ENCODE results near the gene ARMH2. TPM values are rescaled to one million over a fixed set of nuclear protein-coding genes. Genes with fewer than 3 reads are reported as not detected.

The ARMH2 gene
- total RNA-seq (2013) = 0.77 TPM
- polyA plus RNA-seq = under 1 TPM in 2 of 3 donors, not detected in 1; 0.34 to 0.71 TPM
- not detected in 2 replicates for polyA minus RNA-seq
- total RNA-seq = 0 to 0.18 (median 0.07) reads per million in 11 experiments

DNA sequence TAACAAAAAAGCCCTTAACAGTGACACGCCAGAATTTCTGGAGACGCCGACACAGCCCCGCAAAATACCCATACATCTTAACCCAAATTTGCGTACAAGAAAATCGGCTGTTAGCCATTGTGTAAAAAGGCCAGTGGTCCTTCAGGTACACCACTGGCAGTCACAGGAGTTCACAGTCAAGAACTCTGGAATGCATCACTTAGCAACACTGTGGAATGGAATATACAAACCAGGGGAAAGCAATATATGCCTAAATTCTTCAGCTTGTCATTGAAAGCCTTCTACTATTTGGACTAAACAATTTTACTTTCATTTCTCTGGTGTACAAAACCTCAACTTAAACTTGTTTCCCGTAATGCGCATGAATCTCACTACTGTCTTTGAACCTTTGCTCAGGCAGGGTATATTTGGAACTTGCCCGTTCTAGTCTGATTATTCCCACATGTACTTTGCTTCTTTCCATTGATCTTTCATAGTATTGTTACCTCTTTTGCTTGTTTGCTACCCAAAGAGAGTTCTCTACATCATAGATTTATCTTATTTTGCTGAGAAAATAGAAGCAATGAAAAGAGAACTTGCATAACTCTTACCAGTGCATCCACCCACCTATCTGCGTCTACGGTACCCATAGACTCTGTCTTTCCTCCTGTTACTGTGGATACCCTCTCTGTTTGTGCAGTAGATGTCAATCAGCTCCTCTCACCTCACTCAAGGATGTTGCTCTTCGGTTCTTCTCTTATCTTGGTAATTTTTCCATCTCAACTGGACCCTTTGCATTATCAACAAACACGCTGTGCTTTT lies at the start of gene ARMH2:
Gene ARMH2, minus strand, starts transcription at position 178 of the 801 bp plus-strand sequence. Its CDS starts 60 bp downstream, at position 118.
- WGBS (ENCODE audit: insufficient coverage) = 97% methylated on average over 11 of the region's 13 CpGs
- no peak within 1 kb of the TSS for H3K4me2 ChIP-seq (replicated peaks; ENCODE audit: extremely low read depth, low read length, poor library complexity, severe bottlenecking)
- no peak within 1 kb of the TSS for H3K4me3 Mint-ChIP-seq

DNA sequence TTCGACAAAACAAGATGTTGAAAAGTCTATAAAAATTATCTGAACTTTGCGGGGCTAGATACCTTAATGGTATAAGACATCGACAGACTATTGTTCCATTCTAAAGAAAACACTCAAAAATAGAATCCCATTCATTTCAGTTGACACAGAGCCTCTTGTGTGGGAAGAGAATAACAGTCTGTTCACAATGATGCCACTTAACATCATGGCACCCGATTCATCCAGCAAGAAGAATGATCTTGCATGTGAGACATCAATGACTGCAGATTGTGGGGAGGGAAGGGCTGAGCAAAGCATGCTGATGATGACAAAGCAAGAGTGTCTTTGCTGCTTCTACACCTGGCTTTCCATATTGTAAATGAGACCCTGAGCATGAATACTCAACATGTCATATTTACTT lies 49.7 kb upstream of the ARMH2 start:
- H3K27me3 Mint-ChIP-seq (ENCODE audit: low read depth in 3 of 3) = no peaks in the 10 kb centered on the region
- TF ChIP-seq, protein P1, sequence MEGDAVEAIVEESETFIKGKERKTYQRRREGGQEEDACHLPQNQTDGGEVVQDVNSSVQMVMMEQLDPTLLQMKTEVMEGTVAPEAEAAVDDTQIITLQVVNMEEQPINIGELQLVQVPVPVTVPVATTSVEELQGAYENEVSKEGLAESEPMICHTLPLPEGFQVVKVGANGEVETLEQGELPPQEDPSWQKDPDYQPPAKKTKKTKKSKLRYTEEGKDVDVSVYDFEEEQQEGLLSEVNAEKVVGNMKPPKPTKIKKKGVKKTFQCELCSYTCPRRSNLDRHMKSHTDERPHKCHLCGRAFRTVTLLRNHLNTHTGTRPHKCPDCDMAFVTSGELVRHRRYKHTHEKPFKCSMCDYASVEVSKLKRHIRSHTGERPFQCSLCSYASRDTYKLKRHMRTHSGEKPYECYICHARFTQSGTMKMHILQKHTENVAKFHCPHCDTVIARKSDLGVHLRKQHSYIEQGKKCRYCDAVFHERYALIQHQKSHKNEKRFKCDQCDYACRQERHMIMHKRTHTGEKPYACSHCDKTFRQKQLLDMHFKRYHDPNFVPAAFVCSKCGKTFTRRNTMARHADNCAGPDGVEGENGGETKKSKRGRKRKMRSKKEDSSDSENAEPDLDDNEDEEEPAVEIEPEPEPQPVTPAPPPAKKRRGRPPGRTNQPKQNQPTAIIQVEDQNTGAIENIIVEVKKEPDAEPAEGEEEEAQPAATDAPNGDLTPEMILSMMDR (IDR thresholded peaks at IDR 0.05) = no peak
- no CpG with 5 or more reads among the region's 4 CpGs for WGBS (ENCODE audit: insufficient coverage)
- Histone ChIP-seq H2AFZ (ENCODE audit: insufficient read depth, low read depth, low read length, poor library complexity, severe bottlenecking) (no peak overlapping the region), H3K27ac (ENCODE audit: low read depth in 1 of 2, low read length in 2 of 2) (no peak overlapping the region), H3K4me3 (replicated peaks in 1 of 3; ENCODE audit: low read depth in 2 of 3, low read length in 3 of 3) (no peak overlapping the region), H3K9ac (ENCODE audit: insufficient read depth, low read length, poor library complexity, severe bottlenecking) (no peak overlapping the region), H3K36me3 (replicated peaks in 1 of 2; ENCODE audit: control insufficient read depth in 1 of 2, insufficient read depth in 2 of 2, low read length in 2 of 2) (peaks cover 96 to 98% of the 10 kb centered on the region in 2 donors), H3K9me3 (replicated peaks in 1 of 2; ENCODE audit: control insufficient read depth in 1 of 2, insufficient read depth in 1 of 2, low read length in 2 of 2) (no peaks in the 10 kb centered on the region), H3K27me3 (ENCODE audit: control insufficient read depth in 2 of 2, insufficient read depth in 2 of 2, low read length in 2 of 2) (no peaks in the 10 kb centered on the region), H3K4me2 (replicated peaks; ENCODE audit: extremely low read depth, low read length, poor library complexity, severe bottlenecking) (no peak overlapping the region), H3K79me2 (ENCODE audit: insufficient read depth, low read length) (peaks cover under 1% of the 10 kb centered on the region), H4K20me1 (ENCODE audit: insufficient read depth, low read length) (peaks cover 96% of the 10 kb centered on the region), H3K4me1 (ENCODE audit: control insufficient read depth in 1 of 2, insufficient read depth in 2 of 2, low read length in 2 of 2) (no peaks in the 10 kb centered on the region)
- peaks cover 0 to 2% (median 0%) of the 10 kb centered on the region in 7 donors for H3K9me3 Mint-ChIP-seq
- H3K4me3 Mint-ChIP-seq = no peak overlapping the region
- intact Hi-C loops (cut with micrococcal nuclease) = no loop called here
- peaks cover 3% of the 10 kb centered on the region for H3K4me1 Mint-ChIP-seq
- no peak overlapping the region for H3K27ac Mint-ChIP-seq
- DNase-seq = no peak
- H3K36me3 Mint-ChIP-seq = peaks cover 95 to 100% of the 10 kb centered on the region in 2 donors

More for the DNA sequence above, at the start of gene ARMH2:
- Histone ChIP-seq H3K27me3 (ENCODE audit: control insufficient read depth in 2 of 2, insufficient read depth in 2 of 2, low read length in 2 of 2) (no peaks in the 10 kb centered on the region), H3K4me1 (ENCODE audit: control insufficient read depth in 1 of 2, insufficient read depth in 2 of 2, low read length in 2 of 2) (no peaks in the 10 kb centered on the region), H3K79me2 (ENCODE audit: insufficient read depth, low read length) (no peaks in the 10 kb centered on the region), H3K9ac (ENCODE audit: insufficient read depth, low read length, poor library complexity, severe bottlenecking) (no peak within 1 kb of the TSS), H3K4me3 (replicated peaks in 1 of 3; ENCODE audit: low read depth in 2 of 3, low read length in 3 of 3) (no peak within 1 kb of the TSS), H4K20me1 (ENCODE audit: insufficient read depth, low read length) (peaks cover 20% of the 10 kb centered on the region), H3K36me3 (replicated peaks in 1 of 2; ENCODE audit: control insufficient read depth in 1 of 2, insufficient read depth in 2 of 2, low read length in 2 of 2) (peaks cover 22 to 24% of the 10 kb centered on the region in 2 donors), H3K27ac (ENCODE audit: low read depth in 1 of 2, low read length in 2 of 2) (no peak within 1 kb of the TSS), H3K9me3 (replicated peaks in 1 of 2; ENCODE audit: control insufficient read depth in 1 of 2, insufficient read depth in 1 of 2, low read length in 2 of 2) (no peaks in the 10 kb centered on the region), H2AFZ (ENCODE audit: insufficient read depth, low read depth, low read length, poor library complexity, severe bottlenecking) (no peak within 1 kb of the TSS)
- H3K27ac Mint-ChIP-seq = peak within 1 kb of the TSS in 6 of 7 donors; percentile 0 to 22 (median 10)
- DNase-seq = no peak
- intact Hi-C loops (cut with micrococcal nuclease) = no loop called here
- peaks cover 0 to 3% (median 0%) of the 10 kb centered on the region in 3 donors for H3K27me3 Mint-ChIP-seq (ENCODE audit: low read depth in 3 of 3)
- no peaks in the 10 kb centered on the region for H3K9me3 Mint-ChIP-seq
- H3K36me3 Mint-ChIP-seq = peaks cover 26 to 41% of the 10 kb centered on the region in 2 donors
- no peaks in the 10 kb centered on the region for H3K4me1 Mint-ChIP-seq
- TF ChIP-seq, protein P1 (IDR thresholded peaks at IDR 0.05) = no peak

Data from CD14-positive monocyte (primary cell).